Glutamatergic neuron (in vitro differentiated cells): ENCODE measurements around the gene OAF. TPM values are rescaled to one million over a fixed set of nuclear protein-coding genes. Genes with fewer than 3 reads are reported as not detected.

ENCODE experiments used
- DNase-seq: peaks from one replicate; pipeline ENCODE4 v3.0.0; 2022
- H3K27ac Mint-ChIP-seq: one replicate; pipeline ENCODE4 v1.8.0; 2020; ENCODE audit warnings: mild to moderate bottlenecking, mixed read lengths, inconsistent platforms; ENCODE audit not compliant: unreplicated experiment
- H3K27me3 Mint-ChIP-seq: one replicate; pipeline ENCODE4 v1.8.0; 2020; ENCODE audit warnings: mild to moderate bottlenecking, moderate library complexity, mixed read lengths, inconsistent platforms; ENCODE audit not compliant: unreplicated experiment
- H3K36me3 Mint-ChIP-seq: one replicate; pipeline ENCODE4 v1.8.0; 2020; ENCODE audit warnings: mild to moderate bottlenecking, mixed read lengths, inconsistent platforms; ENCODE audit not compliant: unreplicated experiment
- H3K4me1 Mint-ChIP-seq: one replicate; pipeline ENCODE4 v1.8.0; 2020; ENCODE audit warnings: mild to moderate bottlenecking, low read depth, mixed read lengths, inconsistent platforms; ENCODE audit not compliant: unreplicated experiment
- H3K4me3 Mint-ChIP-seq: one replicate; pipeline ENCODE4 v1.8.0; 2020; ENCODE audit warnings: mild to moderate bottlenecking, mixed read lengths, inconsistent platforms; ENCODE audit not compliant: unreplicated experiment
- H3K9me3 Mint-ChIP-seq: one replicate; pipeline ENCODE4 v1.8.0; 2020; ENCODE audit warnings: mild to moderate bottlenecking, moderate library complexity, mixed read lengths, inconsistent platforms; ENCODE audit not compliant: unreplicated experiment
- total RNA-seq: library from RNA; stranded (reverse); fragmentation: NEBNext Ultra II Directional; extraction: Animal tissue kit (Norgen Biotek cat#: 25700); gene quantifications from one replicate; pipeline ENCODE4 v1.2.1, GENCODE V29; 2021; ENCODE audit not compliant: unreplicated experiment
- TF ChIP-seq, protein P1 (sequence below): fragments of 200-600 bp; sonication (generic); IDR thresholded peaks from one replicate; pipeline ENCODE4 v1.5.0; 2021; ENCODE audit not compliant: partially characterized antibody, unreplicated experiment

The OAF gene
- total RNA-seq, 1 donor from 2014 or later = not detected

- Mint-ChIP-seq H3K4me3 (no peak overlapping the region), H3K27ac (no peak overlapping the region), H3K9me3 (peaks cover 8% of the 10 kb centered on the region), H3K36me3 (no peaks in the 10 kb centered on the region), H3K4me1 (peaks cover under 1% of the 10 kb centered on the region), H3K27me3 (peaks cover 23% of the 10 kb centered on the region)
- DNase-seq = no peak
- TF ChIP-seq, protein P1, sequence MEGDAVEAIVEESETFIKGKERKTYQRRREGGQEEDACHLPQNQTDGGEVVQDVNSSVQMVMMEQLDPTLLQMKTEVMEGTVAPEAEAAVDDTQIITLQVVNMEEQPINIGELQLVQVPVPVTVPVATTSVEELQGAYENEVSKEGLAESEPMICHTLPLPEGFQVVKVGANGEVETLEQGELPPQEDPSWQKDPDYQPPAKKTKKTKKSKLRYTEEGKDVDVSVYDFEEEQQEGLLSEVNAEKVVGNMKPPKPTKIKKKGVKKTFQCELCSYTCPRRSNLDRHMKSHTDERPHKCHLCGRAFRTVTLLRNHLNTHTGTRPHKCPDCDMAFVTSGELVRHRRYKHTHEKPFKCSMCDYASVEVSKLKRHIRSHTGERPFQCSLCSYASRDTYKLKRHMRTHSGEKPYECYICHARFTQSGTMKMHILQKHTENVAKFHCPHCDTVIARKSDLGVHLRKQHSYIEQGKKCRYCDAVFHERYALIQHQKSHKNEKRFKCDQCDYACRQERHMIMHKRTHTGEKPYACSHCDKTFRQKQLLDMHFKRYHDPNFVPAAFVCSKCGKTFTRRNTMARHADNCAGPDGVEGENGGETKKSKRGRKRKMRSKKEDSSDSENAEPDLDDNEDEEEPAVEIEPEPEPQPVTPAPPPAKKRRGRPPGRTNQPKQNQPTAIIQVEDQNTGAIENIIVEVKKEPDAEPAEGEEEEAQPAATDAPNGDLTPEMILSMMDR = no peak
These were observed 3.7 kb downstream of the OAF start for GRCh38 chr11:120214581-120214980.

DNA sequence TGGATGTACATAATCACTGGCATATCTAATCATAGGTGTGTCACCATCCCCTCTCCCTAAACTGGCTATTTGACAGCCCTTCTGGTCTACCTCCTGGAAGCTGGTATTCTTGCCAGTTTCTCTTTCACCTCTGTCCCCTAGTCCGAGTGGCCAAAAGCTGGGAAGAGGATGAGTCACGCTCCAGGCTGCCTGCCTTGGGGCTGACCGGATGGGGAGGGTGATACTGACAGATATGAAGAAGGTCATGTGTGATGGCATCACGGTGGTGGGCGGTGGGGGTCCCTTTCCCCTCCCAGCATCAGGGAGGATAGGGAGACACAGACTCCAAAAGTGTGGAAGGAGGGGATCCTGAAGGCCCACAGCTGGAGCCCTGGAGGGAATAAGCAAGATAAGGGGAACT is 4.8 kb downstream of the OAF start:
- H3K9me3 Mint-ChIP-seq = peaks cover 2% of the 10 kb centered on the region
- no peak overlapping the region for H3K4me3 Mint-ChIP-seq
- no peaks in the 10 kb centered on the region for H3K4me1 Mint-ChIP-seq
- no peak for DNase-seq
- H3K36me3 Mint-ChIP-seq = no peaks in the 10 kb centered on the region
- H3K27me3 Mint-ChIP-seq = peaks cover 20% of the 10 kb centered on the region
- TF ChIP-seq, protein P1 = no peak
- no peak overlapping the region for H3K27ac Mint-ChIP-seq

DNA sequence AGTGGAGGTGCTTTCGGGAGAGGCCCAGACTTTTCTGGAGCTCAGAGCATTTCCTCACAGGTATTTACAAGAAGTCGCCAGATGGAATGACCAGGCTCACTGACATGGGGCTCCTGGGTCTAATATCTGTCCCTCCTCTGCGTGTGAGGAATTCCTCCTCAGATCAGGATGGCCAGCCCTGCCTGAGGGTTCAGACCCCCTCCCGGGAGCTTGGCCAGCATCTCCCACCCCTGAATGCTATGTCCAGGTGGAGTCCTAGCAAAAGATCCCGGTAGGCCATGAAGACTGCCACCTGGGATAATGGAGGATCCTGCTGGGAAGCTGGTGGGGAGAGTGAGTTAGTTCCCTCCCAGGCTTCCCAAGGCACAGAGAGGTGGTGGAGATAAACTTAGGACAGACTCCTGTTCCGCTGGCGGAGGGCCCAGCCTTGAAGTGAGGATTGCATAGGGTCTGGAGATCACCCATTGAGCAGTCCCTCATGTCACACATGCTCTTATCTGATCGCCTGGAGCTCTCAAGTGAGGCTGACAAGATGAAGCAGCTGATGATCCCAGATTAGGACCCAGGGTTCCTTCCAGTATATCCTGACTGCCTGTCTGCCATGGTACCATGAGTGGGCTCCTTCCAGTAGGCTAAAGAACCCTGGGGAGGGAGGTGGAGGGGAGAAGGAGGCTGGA is 5.7 kb downstream of the OAF start:
- peaks cover 24% of the 10 kb centered on the region for H3K27me3 Mint-ChIP-seq
- no peaks in the 10 kb centered on the region for H3K36me3 Mint-ChIP-seq
- no peaks in the 10 kb centered on the region for H3K4me1 Mint-ChIP-seq
- H3K9me3 Mint-ChIP-seq = peaks cover 2% of the 10 kb centered on the region
- TF ChIP-seq, protein P1 = no peak
- no peak for DNase-seq
- no peak overlapping the region for H3K27ac Mint-ChIP-seq
- no peak overlapping the region for H3K4me3 Mint-ChIP-seq

DNA sequence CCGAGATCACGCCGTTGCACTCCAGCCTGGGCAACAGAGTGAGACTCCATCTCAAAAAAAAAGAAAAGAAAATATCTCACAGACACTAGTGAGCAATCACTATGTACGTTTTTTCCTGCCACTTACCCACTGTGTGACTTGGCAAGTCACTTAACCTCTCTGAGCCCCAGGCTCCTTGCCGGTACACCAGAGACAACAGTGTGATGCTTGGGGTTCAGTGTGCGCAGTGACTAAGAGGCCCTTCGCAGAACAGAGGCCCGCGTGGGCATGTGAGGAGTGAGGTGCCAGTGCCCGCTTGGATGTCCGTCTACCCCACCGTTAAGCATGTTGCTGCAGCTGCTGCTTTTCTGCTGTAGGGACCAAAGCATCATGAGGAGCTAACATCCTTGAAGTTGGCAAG is 6.7 kb downstream of the OAF start:
- no peak overlapping the region for H3K27ac Mint-ChIP-seq
- H3K9me3 Mint-ChIP-seq = no peaks in the 10 kb centered on the region
- TF ChIP-seq, protein P1 = no peak
- no peak for DNase-seq
- H3K4me1 Mint-ChIP-seq = no peaks in the 10 kb centered on the region
- H3K4me3 Mint-ChIP-seq = no peak overlapping the region
- H3K36me3 Mint-ChIP-seq = no peaks in the 10 kb centered on the region
- H3K27me3 Mint-ChIP-seq = peaks cover 19% of the 10 kb centered on the region

GRCh38 chr11:120217941-120218694 is 7.3 kb downstream of the OAF start:
- Mint-ChIP-seq H3K4me1 (no peaks in the 10 kb centered on the region), H3K27ac (no peak overlapping the region)
- DNase-seq = no peak

More at GRCh38 chr11:120217941-120218694, 7.3 kb downstream of the OAF start:
- Mint-ChIP-seq H3K36me3 (no peaks in the 10 kb centered on the region), H3K4me3 (no peak overlapping the region), H3K9me3 (no peaks in the 10 kb centered on the region), H3K27me3 (peaks cover 17% of the 10 kb centered on the region)
- TF ChIP-seq, protein P1 = no peak
